Neural progenitor cell (in vitro differentiated cells): Measurements from ENCODE around the gene ADCY5. TPM values are rescaled to one million over a fixed set of nuclear protein-coding genes. Genes with fewer than 3 reads are reported as not detected.
A peak's percentile ranks its signal among the peaks of the same experiment; 100 is the strongest.

Experiments used
- DNase-seq: peaks from one replicate; pipeline ENCODE4 v3.0.0-alpha.2; 2016; ENCODE audit warnings: low spot score
- H2AFZ ChIP-seq: fragments of 200-600 bp; sonication (generic); replicated peaks from 2 replicates; pipeline ENCODE4 v1.6.1; 2016; ENCODE audit warnings: antibody characterized with exemption
- H3F3A ChIP-seq: fragments of 200-600 bp; sonication (generic); 2 replicates; pipeline ENCODE4 v1.6.1; 2016; ENCODE audit warnings: antibody characterized with exemption, low read depth
- H3K27ac ChIP-seq: fragments of 200-600 bp; sonication (generic); 2 replicates; pipeline ENCODE4 v1.5.1; 2016; ENCODE audit warnings: mild to moderate bottlenecking
- H3K27me3 ChIP-seq: fragments of 200-600 bp; sonication (generic); 2 replicates; pipeline ENCODE4 v1.6.1; 2016; ENCODE audit warnings: mild to moderate bottlenecking, moderate library complexity
- H3K36me3 ChIP-seq: fragments of 200-600 bp; sonication (generic); 2 replicates; pipeline ENCODE4 v1.5.1; 2016
- H3K4me1 ChIP-seq: fragments of 200-600 bp; sonication (generic); 2 replicates; pipeline ENCODE4 v1.6.1; 2016; ENCODE audit warnings: mixed run types
- H3K4me2 ChIP-seq: fragments of 200-600 bp; sonication (generic); 2 replicates; pipeline ENCODE4 v1.6.1; 2016
- H3K4me3 ChIP-seq: fragments of 200-600 bp; sonication (generic); 2 replicates; pipeline ENCODE4 v1.5.1; 2016
- H3K79me2 ChIP-seq: fragments of 200-600 bp; sonication (generic); 2 replicates; pipeline ENCODE4 v1.6.1; 2016; ENCODE audit warnings: low read depth
- H3K9ac ChIP-seq: fragments of 200-600 bp; sonication (generic); 2 replicates; pipeline ENCODE4 v1.6.1; 2016
- H3K9me3 ChIP-seq: fragments of 200-600 bp; sonication (generic); 2 replicates; pipeline ENCODE4 v1.5.1; 2016; ENCODE audit warnings: low read depth
- H4K20me1 ChIP-seq: fragments of 200-600 bp; sonication (generic); 2 replicates; pipeline ENCODE4 v1.6.1; 2016; ENCODE audit warnings: low read depth
- H3K27ac Mint-ChIP-seq: 3 replicates; pipeline ENCODE4 v1.8.0; 2021; ENCODE audit warnings: mixed read lengths
- H3K27me3 Mint-ChIP-seq: 2 replicates; pipeline ENCODE4 v1.8.0; 2022; ENCODE audit warnings: low read depth, mild to moderate bottlenecking, inconsistent platforms, moderate library complexity, mixed read lengths; ENCODE audit not compliant: insufficient read depth
- H3K36me3 Mint-ChIP-seq: 3 replicates; pipeline ENCODE4 v1.8.0; 2021; ENCODE audit warnings: mixed read lengths
- H3K4me1 Mint-ChIP-seq: 3 replicates; pipeline ENCODE4 v1.8.0; 2021; ENCODE audit warnings: mixed read lengths
- H3K4me3 Mint-ChIP-seq: 3 replicates; pipeline ENCODE4 v1.8.0; 2021; ENCODE audit warnings: mild to moderate bottlenecking, moderate library complexity, mixed read lengths
- H3K9me3 Mint-ChIP-seq: 3 replicates; pipeline ENCODE4 v1.8.0; 2020; ENCODE audit warnings: mixed read lengths
- CTCF ChIP-seq: fragments of 200-600 bp; sonication (generic); IDR thresholded peaks from 2 replicates; pipeline ENCODE4 v1.5.1; 2017; ENCODE audit warnings: antibody characterized with exemption, mild to moderate bottlenecking
- EZH2 ChIP-seq: fragments of 200-600 bp; sonication (generic); IDR thresholded peaks from 2 replicates; pipeline ENCODE4 v1.6.1; 2017; ENCODE audit warnings: antibody characterized with exemption, mild to moderate bottlenecking, moderate library complexity
- EZH2phosphoT487 ChIP-seq: fragments of 200-600 bp; sonication (generic); IDR thresholded peaks from 2 replicates; pipeline ENCODE4 v1.6.1; 2017; ENCODE audit warnings: antibody characterized with exemption
- total RNA-seq: library from RNA; depleted of rRNA; stranded (reverse); fragments of >200 nt; gene quantifications from 2 replicates; pipeline ENCODE4 v1.2.3, GENCODE V29; 2015; ENCODE audit warnings: low replicate concordance

Gene ADCY5
- total RNA-seq, 1 donor from 2014 or later = 1.6 TPM

DNA sequence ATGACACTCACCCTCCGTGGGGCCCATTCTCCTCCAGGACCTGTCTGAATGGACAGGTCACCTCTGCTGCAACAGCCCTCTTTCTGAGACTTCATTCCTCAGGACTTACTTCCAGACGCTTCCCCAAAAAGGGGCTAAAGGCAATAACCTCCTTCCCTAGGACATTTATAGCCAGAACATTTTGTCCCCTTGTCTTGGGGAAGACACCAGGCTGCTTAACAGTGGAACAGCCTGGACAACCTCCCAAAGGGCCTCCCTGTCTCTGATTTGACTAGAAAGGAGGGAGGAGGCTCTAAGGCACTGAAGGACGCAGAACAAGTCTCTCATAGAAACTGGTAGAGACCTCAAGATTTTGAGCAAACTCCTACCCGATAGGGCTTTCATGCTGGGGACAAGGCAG lies 32.7 kb downstream of the ADCY5 start:
- peaks cover 18% of the 10 kb centered on the region for H3K4me1 ChIP-seq
- no peaks in the 10 kb centered on the region for H3K9me3 Mint-ChIP-seq

DNA sequence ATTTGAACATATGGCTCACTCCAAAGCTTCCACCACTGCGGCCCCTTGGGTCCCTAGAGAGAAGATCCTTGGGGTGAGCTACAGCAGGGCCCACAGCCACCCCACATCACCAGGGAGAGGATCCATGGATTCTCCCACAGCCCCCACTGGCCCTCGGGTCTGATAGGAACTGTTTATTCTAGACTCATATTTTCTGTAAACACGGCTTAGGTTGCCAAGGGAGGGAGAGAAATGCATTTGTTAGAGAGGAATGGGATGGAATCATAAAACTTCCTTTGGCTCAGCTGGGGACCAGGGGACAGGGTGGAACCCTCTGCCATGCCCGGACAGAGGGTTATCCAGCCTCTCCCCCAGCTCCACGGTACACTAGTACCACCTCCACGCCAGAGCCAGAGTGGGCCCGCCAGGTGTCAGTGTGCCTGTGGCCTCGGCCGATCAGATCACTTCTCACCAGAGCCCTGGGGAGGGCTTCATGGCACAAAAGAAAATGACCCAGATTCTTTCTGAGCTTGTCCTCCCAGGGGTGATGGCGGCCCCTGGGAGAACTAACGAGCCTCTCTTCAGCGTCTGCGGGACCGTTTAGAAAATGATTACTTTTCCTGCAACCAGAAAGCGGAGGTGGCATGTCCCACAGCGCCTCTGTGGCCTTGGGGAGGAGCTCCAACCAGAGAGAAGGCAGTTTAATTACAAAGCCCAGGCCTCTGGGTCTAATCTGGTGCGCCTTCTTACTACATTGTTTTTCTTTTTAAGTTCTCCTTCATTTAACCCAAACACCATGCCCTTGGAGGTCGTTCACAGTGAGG lies 33.7 kb downstream of the ADCY5 start:
- Histone ChIP-seq H3K4me1 (peaks cover 19% of the 10 kb centered on the region), H3K79me2 (no peaks in the 10 kb centered on the region), H3K9ac (no peak overlapping the region), H3K27ac (no peak overlapping the region), H2AFZ (no peak overlapping the region), H3K4me2 (no peak overlapping the region), H3K9me3 (no peaks in the 10 kb centered on the region), H4K20me1 (no peaks in the 10 kb centered on the region), H3K36me3 (no peaks in the 10 kb centered on the region), H3K27me3 (no peaks in the 10 kb centered on the region), H3K4me3 (no peak overlapping the region), H3F3A (no peaks in the 10 kb centered on the region)
- Mint-ChIP-seq H3K4me3 (no peak overlapping the region), H3K27ac (peak overlapping the region; percentile 6), H3K4me1 (peaks cover 37% of the 10 kb centered on the region), H3K36me3 (no peaks in the 10 kb centered on the region), H3K9me3 (no peaks in the 10 kb centered on the region), H3K27me3 (peaks cover 9% of the 10 kb centered on the region)
- no peak for TF ChIP-seq EZH2
- peak; percentile 37 for DNase-seq

More for the DNA sequence above, 32.7 kb downstream of the ADCY5 start:
- no peak for TF ChIP-seq EZH2
- no peak for TF ChIP-seq EZH2phosphoT487
- TF ChIP-seq CTCF = no peak
- Mint-ChIP-seq H3K27ac (no peak overlapping the region), H3K36me3 (no peaks in the 10 kb centered on the region), H3K4me1 (peaks cover 29% of the 10 kb centered on the region), H3K4me3 (no peak overlapping the region), H3K27me3 (peaks cover 9% of the 10 kb centered on the region)
- DNase-seq = no peak
- Histone ChIP-seq H4K20me1 (no peaks in the 10 kb centered on the region), H3K27ac (no peak overlapping the region), H3K79me2 (no peaks in the 10 kb centered on the region), H3K9me3 (no peaks in the 10 kb centered on the region), H2AFZ (no peak overlapping the region), H3K36me3 (no peaks in the 10 kb centered on the region), H3K4me2 (no peak overlapping the region), H3F3A (no peaks in the 10 kb centered on the region), H3K27me3 (no peaks in the 10 kb centered on the region), H3K4me3 (no peak overlapping the region), H3K9ac (no peak overlapping the region)

DNA sequence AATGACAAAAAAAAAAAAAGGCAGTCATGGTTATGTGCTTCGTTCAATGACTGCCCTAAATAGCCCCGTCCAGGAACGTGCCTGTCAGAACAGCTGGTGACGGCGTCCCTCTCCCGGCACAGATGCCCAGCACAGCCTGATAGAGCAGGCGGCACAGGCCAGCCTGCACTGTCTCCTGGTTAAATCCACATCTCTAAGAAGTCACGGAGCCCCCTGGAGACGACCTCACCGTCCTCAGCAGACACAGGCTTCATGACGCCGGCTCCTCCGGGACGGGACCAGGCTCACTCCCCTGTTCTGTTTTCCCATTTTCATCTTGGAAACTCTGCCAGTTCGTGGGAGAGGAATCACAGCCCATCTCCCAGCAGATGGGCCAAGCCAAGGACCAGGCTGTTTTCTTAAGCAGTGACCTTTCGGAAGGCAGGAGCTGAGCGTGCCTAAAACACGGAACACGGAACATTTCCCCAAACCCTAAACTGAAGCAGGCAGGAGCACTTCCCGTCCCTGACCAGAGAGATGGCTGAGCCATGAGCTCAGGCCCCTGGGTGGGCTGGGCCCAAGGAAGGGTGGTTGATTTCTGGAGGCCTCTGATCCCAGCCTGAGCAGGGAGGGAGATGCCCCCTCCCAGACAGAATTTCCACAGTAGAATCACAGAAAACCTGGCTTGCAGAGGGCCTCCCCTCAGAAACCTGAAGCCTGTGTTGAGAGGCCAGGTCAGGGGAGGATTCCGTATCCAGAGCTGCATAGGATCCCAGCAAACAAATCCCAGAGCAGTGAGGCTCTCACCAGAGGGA lies 35.9 kb downstream of the ADCY5 start:
- no peak for DNase-seq
- TF ChIP-seq CTCF = no peak
- no peak for TF ChIP-seq EZH2phosphoT487
- no peaks in the 10 kb centered on the region for H3F3A ChIP-seq
- no peaks in the 10 kb centered on the region for H3K36me3 ChIP-seq
- peak overlapping the region; percentile 96 for H2AFZ ChIP-seq
- Mint-ChIP-seq H3K36me3 (no peaks in the 10 kb centered on the region), H3K27ac (peak overlapping the region; percentile 98), H3K4me1 (peaks cover 34% of the 10 kb centered on the region), H3K27me3 (peaks cover 9% of the 10 kb centered on the region), H3K4me3 (peak overlapping the region; percentile 33), H3K9me3 (no peaks in the 10 kb centered on the region)
- peak overlapping the region; percentile 25 for H3K4me2 ChIP-seq
- peaks cover 27% of the 10 kb centered on the region for H3K4me1 ChIP-seq
- H3K27me3 ChIP-seq = no peaks in the 10 kb centered on the region
- H3K9me3 ChIP-seq = no peaks in the 10 kb centered on the region
- no peak overlapping the region for H3K4me3 ChIP-seq
- H3K79me2 ChIP-seq = no peaks in the 10 kb centered on the region
- no peak overlapping the region for H3K27ac ChIP-seq
- no peak overlapping the region for H3K9ac ChIP-seq
- no peaks in the 10 kb centered on the region for H4K20me1 ChIP-seq
